Measurements from ENCODE around the gene GYPC.
A peak's percentile ranks its signal among the peaks of the same experiment; 100 is the strongest.

The GYPC gene

DNA sequence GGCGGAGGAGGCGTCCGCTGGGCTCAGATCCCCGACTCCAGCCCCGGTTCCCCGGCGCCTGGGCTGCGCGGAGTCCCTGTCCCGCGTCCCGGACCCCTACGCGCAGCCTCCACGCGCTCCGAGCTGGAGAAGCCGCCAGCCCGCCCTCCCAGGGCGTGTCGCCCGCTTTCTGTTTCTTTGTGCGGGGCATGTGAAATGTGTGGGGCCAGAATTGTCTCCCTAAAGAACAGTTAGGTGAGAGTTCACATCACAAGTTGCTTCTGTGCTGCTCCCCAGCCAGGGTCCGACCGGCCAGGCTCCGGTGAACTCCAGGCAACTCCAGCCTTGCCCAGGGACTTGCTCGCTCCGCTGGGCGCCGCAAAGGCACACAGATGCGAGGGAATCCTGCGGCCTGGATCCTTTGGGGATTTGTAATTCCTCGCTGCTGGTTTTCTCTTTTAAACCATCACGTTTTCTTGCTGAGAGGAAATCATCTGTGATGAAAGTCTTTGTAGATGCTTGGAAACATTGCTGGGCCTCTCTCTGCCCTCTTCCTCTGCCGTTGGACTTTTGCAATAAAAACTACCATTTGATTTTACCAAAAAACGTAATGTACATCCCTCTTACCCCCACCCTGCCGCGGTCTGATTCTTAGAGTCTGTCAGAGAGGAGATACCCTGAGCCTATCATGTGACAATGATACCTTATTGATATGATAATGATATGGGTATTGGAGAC lies 631 bp downstream of the GYPC start:
- no peaks in the 10 kb centered on the region for H3K27me3 ChIP-seq (ENCODE audit: insufficient read depth, low read length)
- H3K9me3 ChIP-seq (ENCODE audit: low read length) = no peaks in the 10 kb centered on the region
- H3K4me1 ChIP-seq (ENCODE audit: insufficient read depth, low read length) = peaks cover 30% of the 10 kb centered on the region
- H3K4me3 ChIP-seq (ENCODE audit: low read length) = peak overlapping the region; percentile 88
- H3K36me3 ChIP-seq (ENCODE audit: insufficient read depth, low read length) = peaks cover 6% of the 10 kb centered on the region
- peak overlapping the region; percentile 81 for H2AFZ ChIP-seq (ENCODE audit: low read depth, low read length)

DNA sequence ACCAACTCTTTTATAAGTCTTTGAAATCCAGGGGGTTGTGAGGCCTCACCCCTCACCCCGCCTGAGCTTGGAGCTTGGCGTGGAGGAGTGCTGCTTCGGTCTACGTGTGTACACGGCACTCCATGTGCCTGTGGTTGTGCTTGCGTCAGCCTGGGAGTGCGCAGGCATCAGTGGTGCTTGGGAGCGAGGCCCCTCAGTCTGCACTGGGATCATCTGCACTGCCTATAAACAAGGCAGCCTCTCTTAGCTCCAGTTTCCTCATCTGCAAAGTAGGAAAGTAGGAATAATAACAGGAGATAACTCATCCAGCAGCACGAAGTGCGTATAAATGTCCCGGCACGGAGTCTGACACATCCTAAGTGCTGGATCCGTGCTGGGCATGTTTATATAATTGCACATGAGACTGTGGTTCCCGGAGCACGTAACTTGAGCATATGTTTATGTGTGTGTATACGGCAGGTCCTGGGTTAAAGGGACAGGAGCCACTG lies 1.2 kb downstream of the GYPC start:
- Histone ChIP-seq H3K4me3 (ENCODE audit: low read length) (peak overlapping the region; percentile 88), H2AFZ (ENCODE audit: low read depth, low read length) (peak overlapping the region; percentile 4), H3K27me3 (ENCODE audit: insufficient read depth, low read length) (no peaks in the 10 kb centered on the region), H3K36me3 (ENCODE audit: insufficient read depth, low read length) (peaks cover 6% of the 10 kb centered on the region), H3K9me3 (ENCODE audit: low read length) (no peaks in the 10 kb centered on the region), H3K4me1 (ENCODE audit: insufficient read depth, low read length) (peaks cover 30% of the 10 kb centered on the region)

DNA sequence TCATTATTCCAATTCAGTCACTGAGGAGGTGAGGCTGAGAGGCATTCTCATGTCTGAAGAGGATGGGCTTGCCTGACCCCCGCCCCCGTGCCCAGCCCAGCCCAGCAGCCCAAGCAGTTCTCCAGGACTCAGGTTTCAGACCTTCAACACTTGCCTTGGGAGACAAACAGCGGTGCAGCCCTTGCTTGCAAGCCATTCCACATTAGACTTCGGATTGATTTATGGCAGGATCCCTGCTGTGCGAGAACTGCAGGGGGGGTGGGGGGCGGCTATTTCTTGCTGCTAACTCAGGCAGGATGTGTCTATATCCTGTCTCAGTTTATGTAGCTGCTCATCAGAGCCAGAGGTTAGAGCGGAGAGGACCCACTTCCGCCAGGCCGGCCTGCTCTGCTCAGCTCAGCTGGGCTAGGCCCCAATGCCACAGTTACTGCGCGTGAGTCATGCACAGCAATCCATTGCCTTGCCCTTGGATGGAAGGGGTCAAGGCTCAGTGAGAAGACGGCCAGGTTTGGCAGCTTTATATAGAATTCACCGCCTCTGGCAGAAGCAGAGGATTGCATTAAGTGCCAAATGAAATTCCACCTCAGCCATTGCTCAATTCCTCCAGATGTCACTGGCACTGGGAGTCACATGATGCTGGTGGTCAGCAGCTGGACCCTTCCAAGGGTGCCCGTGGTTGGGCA lies 1.8 kb downstream of the GYPC start:
- H3K36me3 ChIP-seq (ENCODE audit: insufficient read depth, low read length) = peaks cover 6% of the 10 kb centered on the region
- H3K4me3 ChIP-seq (ENCODE audit: low read length) = peak overlapping the region; percentile 88
- peaks cover 30% of the 10 kb centered on the region for H3K4me1 ChIP-seq (ENCODE audit: insufficient read depth, low read length)
- peak overlapping the region; percentile 4 for H2AFZ ChIP-seq (ENCODE audit: low read depth, low read length)
- H3K9me3 ChIP-seq (ENCODE audit: low read length) = no peaks in the 10 kb centered on the region
- H3K27me3 ChIP-seq (ENCODE audit: insufficient read depth, low read length) = no peaks in the 10 kb centered on the region

DNA sequence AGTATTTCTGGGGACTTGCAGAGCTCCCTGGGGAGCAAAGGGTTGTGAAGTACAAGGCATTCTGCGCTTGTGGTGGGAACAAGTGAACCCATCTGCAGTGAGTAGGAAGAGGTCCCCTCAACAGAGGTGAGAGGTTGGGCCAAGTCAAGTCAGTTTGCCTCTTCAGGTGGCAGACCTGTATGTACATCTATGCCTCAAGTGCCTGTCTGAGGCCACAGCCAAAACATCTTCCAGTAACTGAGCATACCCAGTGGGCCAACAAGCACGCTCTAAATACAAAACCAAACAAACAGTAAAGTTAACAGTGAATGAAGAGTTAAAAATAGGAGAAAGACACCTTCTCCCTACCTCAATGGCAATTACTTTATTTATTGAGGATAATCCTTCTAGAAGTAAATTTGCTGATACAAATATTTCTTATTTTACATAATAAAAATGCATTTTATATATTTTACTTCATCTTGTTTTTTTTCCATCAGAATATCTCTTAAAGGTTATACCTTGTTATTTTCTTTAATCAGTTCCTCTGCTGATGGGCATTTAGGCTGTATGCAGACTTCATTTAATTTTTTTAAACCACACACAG lies 2.5 kb downstream of the GYPC start:
- H3K9me3 ChIP-seq (ENCODE audit: low read length) = no peaks in the 10 kb centered on the region
- H3K36me3 ChIP-seq (ENCODE audit: insufficient read depth, low read length) = peaks cover 6% of the 10 kb centered on the region
- no peak overlapping the region for H2AFZ ChIP-seq (ENCODE audit: low read depth, low read length)
- H3K4me1 ChIP-seq (ENCODE audit: insufficient read depth, low read length) = peaks cover 30% of the 10 kb centered on the region
- peak overlapping the region; percentile 88 for H3K4me3 ChIP-seq (ENCODE audit: low read length)
- H3K27me3 ChIP-seq (ENCODE audit: insufficient read depth, low read length) = no peaks in the 10 kb centered on the region

DNA sequence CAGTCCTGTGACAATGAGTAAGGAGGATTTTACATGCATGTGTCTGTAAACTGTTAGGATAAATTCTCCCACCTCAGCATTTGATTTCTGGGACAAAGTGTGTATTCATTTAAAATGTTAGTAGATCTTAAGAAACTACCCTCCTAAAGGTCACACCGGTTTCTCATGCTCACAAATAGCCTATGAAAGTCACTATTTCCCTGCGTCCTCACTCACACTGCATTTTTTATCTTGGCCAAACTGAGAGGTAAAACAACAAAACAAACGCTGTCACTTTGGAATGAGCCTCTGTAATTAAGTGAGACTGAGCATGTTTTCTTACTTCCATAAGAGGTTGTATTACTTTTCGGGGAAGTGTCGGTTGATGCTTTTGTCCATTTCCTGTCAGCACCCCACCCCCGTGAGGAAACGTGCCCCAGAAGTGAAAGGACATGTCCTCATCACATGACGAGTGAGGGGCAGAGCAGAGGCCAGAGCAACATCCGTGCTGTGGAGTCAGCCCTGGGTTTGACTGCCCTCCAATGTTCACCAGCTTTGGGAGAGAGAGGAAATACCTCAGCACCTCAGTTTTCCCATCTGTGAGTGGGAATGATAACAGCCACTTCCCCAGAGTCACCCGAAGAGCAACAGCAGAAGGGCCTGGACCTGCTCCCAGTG lies 3.1 kb downstream of the GYPC start:
- Histone ChIP-seq H3K27me3 (ENCODE audit: insufficient read depth, low read length) (no peaks in the 10 kb centered on the region), H3K36me3 (ENCODE audit: insufficient read depth, low read length) (peaks cover 6% of the 10 kb centered on the region), H3K4me1 (ENCODE audit: insufficient read depth, low read length) (peaks cover 30% of the 10 kb centered on the region), H3K4me3 (ENCODE audit: low read length) (no peak overlapping the region), H2AFZ (ENCODE audit: low read depth, low read length) (no peak overlapping the region), H3K9me3 (ENCODE audit: low read length) (no peaks in the 10 kb centered on the region)

DNA sequence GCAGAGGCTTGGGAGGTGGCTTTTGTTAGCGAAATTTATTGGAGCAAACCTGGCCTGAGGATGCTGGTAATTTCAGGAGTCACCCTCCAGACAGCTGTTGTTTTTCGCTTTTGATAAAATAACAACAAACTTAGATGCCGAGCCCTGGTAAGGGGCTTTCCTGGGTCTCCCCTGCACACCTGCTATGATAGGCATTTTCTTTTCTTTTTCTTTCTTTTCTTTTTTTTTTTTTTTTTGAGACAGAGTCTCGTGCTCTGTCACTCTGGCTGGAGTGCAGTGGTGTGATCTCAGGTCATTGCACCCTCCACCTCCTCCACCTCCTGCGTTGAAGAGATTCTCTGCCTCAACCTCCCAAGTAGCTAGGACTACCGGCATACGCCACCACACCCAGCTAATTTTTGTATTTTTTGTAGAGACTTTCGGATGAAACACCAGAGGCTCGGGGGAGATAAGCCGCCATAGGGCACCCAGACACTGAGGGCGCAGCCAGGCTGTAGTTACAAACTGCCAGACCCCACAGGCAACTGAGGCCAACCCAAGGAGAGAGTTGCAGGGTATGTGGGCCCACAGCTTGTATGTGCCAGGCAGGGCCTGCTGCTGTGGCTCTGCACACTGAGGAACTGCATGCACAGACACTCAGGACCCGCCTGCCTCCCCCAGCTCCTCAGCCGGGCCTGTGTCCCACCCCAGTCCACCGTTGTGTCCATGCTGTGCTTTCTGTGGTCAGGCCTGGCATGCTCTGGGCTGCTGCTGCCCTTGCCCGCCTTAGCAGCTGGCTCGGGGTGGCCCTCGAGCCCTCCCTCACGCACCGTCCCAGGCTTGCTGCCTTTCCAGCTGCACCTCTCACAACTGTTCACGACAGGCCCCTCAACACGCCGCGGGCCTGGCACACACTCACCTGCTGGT lies 3.9 kb downstream of the GYPC start:
- Histone ChIP-seq H3K4me1 (ENCODE audit: insufficient read depth, low read length) (peaks cover 32% of the 10 kb centered on the region), H3K27me3 (ENCODE audit: insufficient read depth, low read length) (no peaks in the 10 kb centered on the region), H3K4me3 (ENCODE audit: low read length) (no peak overlapping the region), H2AFZ (ENCODE audit: low read depth, low read length) (no peak overlapping the region), H3K9me3 (ENCODE audit: low read length) (no peaks in the 10 kb centered on the region), H3K36me3 (ENCODE audit: insufficient read depth, low read length) (peaks cover 6% of the 10 kb centered on the region)

DNA sequence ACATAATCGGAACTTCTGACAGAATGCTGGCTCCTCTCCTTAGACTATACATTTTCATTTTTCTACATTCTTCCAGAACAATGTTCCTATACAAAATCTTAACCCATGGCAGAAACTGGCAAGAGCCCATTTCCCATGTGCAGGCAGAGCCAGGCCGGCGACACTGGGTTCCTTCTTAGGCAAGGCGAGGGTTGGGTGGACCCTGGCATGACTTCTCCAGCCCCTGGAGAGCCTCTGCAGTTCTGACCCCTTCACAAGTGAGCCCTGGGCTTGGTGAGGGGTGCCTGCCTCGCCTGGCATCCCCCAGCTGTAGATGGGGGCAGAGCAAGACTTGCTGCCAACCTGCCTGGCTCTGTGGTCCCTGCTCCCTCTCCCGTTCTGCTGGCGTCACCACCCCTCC lies 5.0 kb downstream of the GYPC start:
- Histone ChIP-seq H3K27me3 (ENCODE audit: insufficient read depth, low read length) (no peaks in the 10 kb centered on the region), H3K4me1 (ENCODE audit: insufficient read depth, low read length) (peaks cover 33% of the 10 kb centered on the region), H3K36me3 (ENCODE audit: insufficient read depth, low read length) (peaks cover 6% of the 10 kb centered on the region), H3K4me3 (ENCODE audit: low read length) (no peak overlapping the region), H3K9me3 (ENCODE audit: low read length) (no peaks in the 10 kb centered on the region), H2AFZ (ENCODE audit: low read depth, low read length) (no peak overlapping the region)

DNA sequence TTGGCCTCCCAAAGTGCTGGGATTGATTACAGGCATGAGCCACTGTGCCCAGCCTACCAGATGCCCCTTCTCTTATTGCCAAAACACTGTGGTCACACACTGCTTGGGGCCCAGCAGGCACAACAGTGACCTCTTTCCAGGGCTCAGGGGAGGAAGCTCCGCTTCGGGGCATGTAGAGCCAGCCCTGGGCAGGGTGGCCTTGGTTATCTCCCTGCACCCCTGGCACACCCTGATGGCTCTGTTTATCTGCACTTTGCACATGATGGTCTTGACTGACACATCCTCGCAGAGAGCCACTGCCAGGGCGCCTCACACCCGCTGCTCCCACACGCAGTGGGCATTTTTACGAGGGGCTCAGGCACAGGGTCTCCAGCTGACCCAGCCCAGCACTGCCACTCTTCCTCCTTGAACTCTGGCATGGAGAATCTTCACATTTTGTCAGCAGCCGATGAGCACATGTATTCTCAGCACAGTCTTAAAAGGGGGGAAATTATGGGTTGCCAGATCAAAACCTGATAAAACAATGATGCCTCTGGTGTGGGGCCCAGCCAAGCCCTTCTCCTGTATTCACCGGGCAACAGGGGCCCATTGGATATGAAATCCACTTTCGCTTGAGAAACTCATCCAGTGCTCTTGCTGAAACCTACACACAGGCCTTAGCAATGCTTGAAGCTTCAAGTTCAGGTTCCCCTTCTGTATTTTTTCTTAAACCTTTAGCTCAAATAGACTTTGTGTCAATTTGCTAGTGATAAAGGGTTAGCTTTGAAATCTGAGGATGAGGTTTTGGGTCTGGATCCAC lies 5.9 kb downstream of the GYPC start:
- peaks cover 6% of the 10 kb centered on the region for H3K36me3 ChIP-seq (ENCODE audit: insufficient read depth, low read length)
- peaks cover 42% of the 10 kb centered on the region for H3K4me1 ChIP-seq (ENCODE audit: insufficient read depth, low read length)
- no peak overlapping the region for H2AFZ ChIP-seq (ENCODE audit: low read depth, low read length)
- H3K4me3 ChIP-seq (ENCODE audit: low read length) = no peak overlapping the region
- no peaks in the 10 kb centered on the region for H3K27me3 ChIP-seq (ENCODE audit: insufficient read depth, low read length)
- no peaks in the 10 kb centered on the region for H3K9me3 ChIP-seq (ENCODE audit: low read length)

DNA sequence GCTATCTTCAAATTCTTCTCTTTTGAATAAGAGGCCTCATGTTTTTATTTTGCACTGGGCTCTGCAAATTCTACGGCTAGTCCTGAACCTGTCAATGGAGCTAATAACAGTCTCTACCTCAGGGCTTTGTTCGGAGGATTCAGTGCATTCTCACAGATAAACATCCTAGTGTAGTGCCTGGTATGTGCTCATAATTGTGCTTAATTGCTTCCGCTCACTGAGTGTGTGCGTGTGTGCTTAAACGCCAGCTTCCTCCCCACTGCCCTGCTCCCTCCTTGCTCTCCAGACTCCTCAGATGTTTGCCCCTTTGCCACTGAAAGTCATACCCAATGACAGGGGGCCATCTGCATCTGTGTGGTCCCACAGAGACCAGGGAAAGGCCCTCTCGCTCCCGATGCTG lies 6.7 kb downstream of the GYPC start:
- Histone ChIP-seq H3K9me3 (ENCODE audit: low read length) (no peaks in the 10 kb centered on the region), H3K27me3 (ENCODE audit: insufficient read depth, low read length) (no peaks in the 10 kb centered on the region), H3K36me3 (ENCODE audit: insufficient read depth, low read length) (peaks cover 6% of the 10 kb centered on the region), H2AFZ (ENCODE audit: low read depth, low read length) (no peak overlapping the region), H3K4me1 (ENCODE audit: insufficient read depth, low read length) (peaks cover 38% of the 10 kb centered on the region), H3K4me3 (ENCODE audit: low read length) (no peak overlapping the region)

DNA sequence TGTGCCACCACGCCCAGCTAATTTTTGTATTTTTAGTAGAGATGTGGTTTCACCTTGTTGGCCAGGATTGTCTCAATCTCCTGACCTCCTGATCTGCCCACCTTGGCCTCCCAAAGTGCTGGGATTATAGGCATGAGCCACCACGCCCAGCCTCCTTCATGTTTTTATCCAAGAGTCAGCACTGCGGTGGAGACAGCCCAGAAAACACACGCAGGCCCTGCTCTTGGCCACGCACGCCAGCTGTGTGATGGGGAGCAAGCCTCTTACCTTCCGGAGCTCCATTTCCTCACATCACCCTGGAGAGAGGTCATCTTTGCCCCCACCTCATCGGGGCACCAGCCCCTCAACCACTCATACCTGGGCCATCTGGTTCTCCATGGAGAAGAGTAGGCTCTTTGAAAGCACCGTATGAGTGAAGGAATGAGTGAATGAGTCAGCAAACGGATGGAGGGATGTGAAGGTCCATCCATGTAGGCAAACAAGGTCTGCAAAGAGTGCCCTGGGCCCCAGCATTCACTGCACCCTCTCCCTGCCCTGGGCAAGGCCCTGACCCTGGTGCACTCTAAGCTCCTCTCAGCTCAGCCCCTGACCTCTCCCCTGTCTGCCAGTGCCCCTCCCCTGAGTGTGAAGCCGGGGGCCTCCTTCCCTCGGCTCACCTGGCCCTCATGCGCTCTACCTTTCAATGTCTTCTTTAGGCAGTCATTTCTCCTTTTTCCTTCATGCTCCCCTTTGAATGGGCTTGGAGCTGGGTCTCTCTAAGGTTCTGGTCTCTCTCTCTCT lies 7.4 kb downstream of the GYPC start:
- H3K9me3 ChIP-seq (ENCODE audit: low read length) = no peaks in the 10 kb centered on the region
- H3K27me3 ChIP-seq (ENCODE audit: insufficient read depth, low read length) = no peaks in the 10 kb centered on the region
- peaks cover 31% of the 10 kb centered on the region for H3K4me1 ChIP-seq (ENCODE audit: insufficient read depth, low read length)
- H3K4me3 ChIP-seq (ENCODE audit: low read length) = no peak overlapping the region
- no peak overlapping the region for H2AFZ ChIP-seq (ENCODE audit: low read depth, low read length)
- peaks cover 6% of the 10 kb centered on the region for H3K36me3 ChIP-seq (ENCODE audit: insufficient read depth, low read length)

DNA sequence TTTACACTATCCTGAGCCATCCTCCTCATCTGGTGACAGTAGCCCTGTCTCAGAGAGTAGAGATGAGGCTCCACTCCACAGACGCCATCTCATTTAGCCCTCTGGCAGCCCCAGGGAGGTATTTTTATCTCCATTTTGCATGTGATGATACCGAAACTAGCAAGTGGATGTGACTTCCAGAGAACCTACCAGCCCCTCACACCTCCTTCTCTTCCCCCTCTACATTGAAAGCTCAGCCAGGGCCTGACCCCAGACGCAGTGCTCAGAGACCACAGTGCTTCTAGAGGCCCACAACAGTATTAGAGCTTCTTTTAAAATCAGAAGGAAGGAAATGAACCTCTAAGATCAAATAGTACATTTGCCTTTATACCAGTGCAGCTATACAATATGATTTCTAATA lies 8.3 kb downstream of the GYPC start:
- H3K27me3 ChIP-seq (ENCODE audit: insufficient read depth, low read length) = no peaks in the 10 kb centered on the region
- peaks cover 23% of the 10 kb centered on the region for H3K4me1 ChIP-seq (ENCODE audit: insufficient read depth, low read length)
- H3K36me3 ChIP-seq (ENCODE audit: insufficient read depth, low read length) = peaks cover 6% of the 10 kb centered on the region
- no peak overlapping the region for H2AFZ ChIP-seq (ENCODE audit: low read depth, low read length)
- no peak overlapping the region for H3K4me3 ChIP-seq (ENCODE audit: low read length)
- H3K9me3 ChIP-seq (ENCODE audit: low read length) = no peaks in the 10 kb centered on the region
